MCF 10A (cell line): Measurements from ENCODE around the gene NPL. TPM values are rescaled to one million over a fixed set of nuclear protein-coding genes. Genes with fewer than 3 reads are reported as not detected.

ENCODE experiments used
- BruUV-seq: library from RNA; stranded (reverse); fragments of 400-500 nt; replicated peaks from 2 replicates; lab custom pipeline; 2021; lab: Mats Ljungman, UMichigan
- CTCF ChIA-PET: fragments of 300-600 bp; sonication (Branson Sonifier 250); formaldehyde crosslinking; extraction: SDS; loops from one replicate; lab custom pipeline; 2021; ENCODE audit warnings: antibody characterized with exemption, inconsistent platforms; lab: Yijun Ruan, JAX
- POLR2A ChIA-PET: fragments of 300-600, 350-650 bp; sonication (Branson Sonifier 250); formaldehyde crosslinking; extraction: SDS; loops from one replicate; lab custom pipeline; 2020; ENCODE audit warnings: antibody characterized with exemption, inconsistent platforms; lab: Yijun Ruan, JAX
- DNase-seq: peaks from one replicate; pipeline ENCODE4 v3.0.0-alpha.2; 2018; ENCODE audit not compliant: unreplicated experiment
- H3K27ac Mint-ChIP-seq: one replicate; pipeline ENCODE4 v1.8.0; 2022; ENCODE audit warnings: mild to moderate bottlenecking, low read depth, mixed read lengths; ENCODE audit not compliant: unreplicated experiment
- H3K27me3 Mint-ChIP-seq: one replicate; pipeline ENCODE4 v1.8.0; 2022; ENCODE audit warnings: mixed read lengths; ENCODE audit not compliant: insufficient read depth, unreplicated experiment
- H3K36me3 Mint-ChIP-seq: one replicate; pipeline ENCODE4 v1.8.0; 2022; ENCODE audit warnings: mild to moderate bottlenecking, moderate library complexity, mixed read lengths; ENCODE audit not compliant: insufficient read depth, unreplicated experiment
- H3K4me1 Mint-ChIP-seq: one replicate; pipeline ENCODE4 v1.8.0; 2022; ENCODE audit warnings: mixed read lengths; ENCODE audit not compliant: insufficient read depth, unreplicated experiment
- H3K4me3 Mint-ChIP-seq: one replicate; pipeline ENCODE4 v1.8.0; 2022; ENCODE audit warnings: mild to moderate bottlenecking, moderate library complexity, mixed read lengths; ENCODE audit not compliant: unreplicated experiment
- H3K9me3 Mint-ChIP-seq: one replicate; pipeline ENCODE4 v1.8.0; 2022; ENCODE audit warnings: mixed read lengths; ENCODE audit not compliant: unreplicated experiment
- intact Hi-C: fragments of 100-400 bp; cut with micrococcal nuclease; formaldehyde crosslinking; loops from 2 replicates; pipeline ENCODE4 v1.14.1; 2022
- total RNA-seq: library from RNA; stranded (reverse); gene quantifications from 2 replicates; pipeline ENCODE4 v1.2.3, GENCODE V29; 2022
- TF ChIP-seq, protein P1 (sequence below): fragments of 200-600 bp; IDR thresholded peaks from one replicate; pipeline ENCODE4 v1.8.0; 2022; ENCODE audit warnings: antibody characterized with exemption, mild to moderate bottlenecking; ENCODE audit not compliant: unreplicated experiment

NPL gene
- total RNA-seq, 1 experiment from 2014 or later = 6.2 TPM

DNA sequence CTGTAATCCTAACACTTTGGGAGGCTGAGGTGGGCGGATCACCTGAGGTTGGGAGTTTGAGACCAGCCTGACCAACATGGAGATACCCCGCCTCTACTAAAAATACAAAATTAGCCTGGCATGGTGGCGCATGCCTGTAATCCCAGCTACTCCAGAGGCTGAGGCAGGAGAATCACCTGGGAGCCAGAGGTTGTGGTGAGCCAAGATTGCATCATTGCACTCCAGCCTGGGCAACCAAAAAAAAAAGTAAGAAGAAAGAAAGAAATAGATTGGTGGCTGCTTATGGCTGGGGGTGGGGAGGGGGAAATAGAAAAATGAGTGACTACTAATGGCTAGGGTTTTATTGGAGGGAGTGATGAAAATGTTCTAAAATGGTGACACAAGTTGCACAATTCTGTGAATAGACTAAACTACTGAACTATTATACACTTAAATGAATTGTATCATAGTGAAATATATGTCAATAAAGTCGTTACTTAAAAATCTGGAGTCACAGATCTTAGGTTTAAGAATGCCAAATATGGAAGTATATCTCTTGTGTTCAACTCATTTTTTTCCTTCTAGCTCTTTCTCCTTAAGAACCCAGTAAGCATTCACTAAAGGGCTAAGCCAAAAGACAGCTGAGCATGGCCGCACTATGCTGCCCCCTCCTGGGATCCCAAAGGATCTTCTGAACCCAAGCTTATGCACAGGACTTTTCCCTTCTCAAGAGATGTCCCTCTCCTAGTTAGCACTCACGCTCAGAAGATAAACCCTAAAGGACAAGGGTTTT is 3.2 kb upstream of the NPL start:
- no peaks in the 10 kb centered on the region for H3K36me3 Mint-ChIP-seq
- no peaks in the 10 kb centered on the region for H3K9me3 Mint-ChIP-seq
- ChIA-PET CTCF (interaction anchor here (0.5 to 16.6 kb wide), 22 partner anchors 9 to 702 kb away, joined by 3 to 991 read pairs (median 3); partner anchors contain the start of genes RGS16 and RNASEL), POLR2A (interaction anchor here (0.6 to 12.3 kb wide), 6 partner anchors 15 to 801 kb away, joined by 3 to 151 read pairs (median 4); partner anchors contain the start of genes RGS16 and RNASEL)
- no peak overlapping the region for H3K27ac Mint-ChIP-seq
- H3K4me1 Mint-ChIP-seq = peaks cover 24% of the 10 kb centered on the region
- H3K27me3 Mint-ChIP-seq = no peaks in the 10 kb centered on the region
- BruUV-seq = no TSS peak
- TF ChIP-seq, protein P1, sequence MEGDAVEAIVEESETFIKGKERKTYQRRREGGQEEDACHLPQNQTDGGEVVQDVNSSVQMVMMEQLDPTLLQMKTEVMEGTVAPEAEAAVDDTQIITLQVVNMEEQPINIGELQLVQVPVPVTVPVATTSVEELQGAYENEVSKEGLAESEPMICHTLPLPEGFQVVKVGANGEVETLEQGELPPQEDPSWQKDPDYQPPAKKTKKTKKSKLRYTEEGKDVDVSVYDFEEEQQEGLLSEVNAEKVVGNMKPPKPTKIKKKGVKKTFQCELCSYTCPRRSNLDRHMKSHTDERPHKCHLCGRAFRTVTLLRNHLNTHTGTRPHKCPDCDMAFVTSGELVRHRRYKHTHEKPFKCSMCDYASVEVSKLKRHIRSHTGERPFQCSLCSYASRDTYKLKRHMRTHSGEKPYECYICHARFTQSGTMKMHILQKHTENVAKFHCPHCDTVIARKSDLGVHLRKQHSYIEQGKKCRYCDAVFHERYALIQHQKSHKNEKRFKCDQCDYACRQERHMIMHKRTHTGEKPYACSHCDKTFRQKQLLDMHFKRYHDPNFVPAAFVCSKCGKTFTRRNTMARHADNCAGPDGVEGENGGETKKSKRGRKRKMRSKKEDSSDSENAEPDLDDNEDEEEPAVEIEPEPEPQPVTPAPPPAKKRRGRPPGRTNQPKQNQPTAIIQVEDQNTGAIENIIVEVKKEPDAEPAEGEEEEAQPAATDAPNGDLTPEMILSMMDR = peak; percentile 77
- DNase-seq = peak; percentile 82
- intact Hi-C loops = loop anchor here (2.0 kb wide), 1 partner anchor 52 kb away; the partner anchor contains the start of gene DHX9
- H3K4me3 Mint-ChIP-seq = no peak overlapping the region

DNA sequence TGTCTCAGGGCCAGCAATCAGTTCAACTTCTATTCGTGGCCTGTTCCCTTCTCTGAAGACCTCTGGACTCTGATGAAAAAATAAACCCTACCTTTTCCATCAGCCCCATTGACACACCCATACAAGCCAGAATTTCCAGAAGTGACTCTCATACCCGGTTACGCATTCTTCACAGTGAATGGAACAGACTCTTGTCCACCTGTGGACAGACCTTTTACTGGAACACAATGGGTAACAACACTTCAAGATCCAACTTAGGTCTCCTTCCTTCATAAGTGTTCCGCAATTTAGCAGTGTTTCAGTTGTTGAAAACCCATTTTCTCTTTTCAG is 2.6 kb upstream of the NPL start:
- POLR2A ChIA-PET = interaction anchor here (0.6 to 12.3 kb wide), 5 partner anchors 15 to 702 kb away, joined by 3 to 151 read pairs (median 4); partner anchors contain the start of genes RGS16 and RNASEL

DNA sequence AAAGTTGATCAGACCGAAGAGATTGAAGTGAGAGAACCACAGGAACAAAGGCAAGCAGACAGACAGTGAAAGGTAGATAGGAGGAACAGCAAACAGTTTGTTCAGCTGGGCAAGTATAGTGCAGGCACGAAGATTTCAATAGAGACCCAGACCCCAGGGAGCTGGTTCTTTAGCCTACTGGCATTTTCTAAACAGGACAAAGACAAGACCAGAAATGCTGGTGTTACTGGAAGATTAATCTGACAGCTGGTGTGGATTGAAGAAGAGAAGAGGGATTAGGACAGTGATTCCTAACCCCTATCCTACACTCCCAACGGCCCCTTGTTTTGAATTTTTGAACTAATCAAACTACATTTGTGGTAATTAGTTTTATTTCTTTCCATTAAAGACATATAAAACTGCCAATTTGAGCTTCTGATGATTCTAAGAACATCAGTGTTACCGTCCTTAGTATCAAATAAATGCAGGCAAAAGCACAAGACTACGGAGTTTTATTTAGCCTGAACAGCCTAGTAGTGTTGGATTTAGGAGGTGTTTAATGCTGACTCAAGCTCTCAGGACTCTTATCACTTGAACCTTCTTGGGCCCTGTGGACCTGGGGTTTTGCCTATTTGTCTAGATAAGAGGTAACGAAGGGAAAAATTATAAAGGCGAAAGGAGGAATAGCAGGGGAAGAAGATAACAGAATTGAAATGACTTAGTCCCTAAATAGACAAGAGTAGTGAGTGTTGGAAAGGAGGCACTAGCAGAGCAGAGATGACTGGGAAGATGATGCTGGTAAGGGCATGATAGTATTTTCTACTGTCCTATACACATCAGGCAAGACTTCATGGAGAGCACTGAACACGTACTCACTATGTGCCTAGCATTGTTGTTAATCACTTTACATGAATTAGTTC is 2.0 kb downstream of the NPL start:
- DNase-seq = no peak
- no peak overlapping the region for H3K27ac Mint-ChIP-seq
- H3K9me3 Mint-ChIP-seq = no peaks in the 10 kb centered on the region
- H3K4me3 Mint-ChIP-seq = no peak overlapping the region
- no peaks in the 10 kb centered on the region for H3K36me3 Mint-ChIP-seq
- POLR2A ChIA-PET = interaction anchor here (0.9 to 12.3 kb wide), 5 partner anchors 9 to 188 kb away, joined by 3 to 151 read pairs (median 5); partner anchors contain the start of gene RGS16
- CTCF ChIA-PET = interaction anchor here (0.5 to 16.6 kb wide), 10 partner anchors 9 to 1628 kb away, joined by 3 to 991 read pairs (median 4); partner anchors contain the start of genes RGS16 and RNASEL
- H3K4me1 Mint-ChIP-seq = peaks cover 6% of the 10 kb centered on the region
- TF ChIP-seq, protein P1 = no peak
- intact Hi-C loops = no loop called here
- BruUV-seq = no TSS peak
- no peaks in the 10 kb centered on the region for H3K27me3 Mint-ChIP-seq

More for the DNA sequence above, 2.6 kb upstream of the NPL start:
- H3K27me3 Mint-ChIP-seq = no peaks in the 10 kb centered on the region
- intact Hi-C loops = loop anchor here (2.0 kb wide), 1 partner anchor 52 kb away; the partner anchor contains the start of gene DHX9
- H3K4me1 Mint-ChIP-seq = peaks cover 23% of the 10 kb centered on the region
- DNase-seq = no peak
- no TSS peak for BruUV-seq
- no peak overlapping the region for H3K27ac Mint-ChIP-seq
- TF ChIP-seq, protein P1 = no peak
- CTCF ChIA-PET = interaction anchor here (0.5 to 16.6 kb wide), 16 partner anchors 9 to 702 kb away, joined by 3 to 991 read pairs (median 4); partner anchors contain the start of genes RGS16 and RNASEL
- no peaks in the 10 kb centered on the region for H3K9me3 Mint-ChIP-seq
- H3K4me3 Mint-ChIP-seq = no peak overlapping the region
- H3K36me3 Mint-ChIP-seq = no peaks in the 10 kb centered on the region
